ENCODE data around the gene ZDHHC20. TPM values are rescaled to one million over a fixed set of nuclear protein-coding genes. Genes with fewer than 3 reads are reported as not detected.

Gene ZDHHC20
- total and polyA plus RNA-seq, 2 donors: 39.7 to 69.9 TPM

DNA sequence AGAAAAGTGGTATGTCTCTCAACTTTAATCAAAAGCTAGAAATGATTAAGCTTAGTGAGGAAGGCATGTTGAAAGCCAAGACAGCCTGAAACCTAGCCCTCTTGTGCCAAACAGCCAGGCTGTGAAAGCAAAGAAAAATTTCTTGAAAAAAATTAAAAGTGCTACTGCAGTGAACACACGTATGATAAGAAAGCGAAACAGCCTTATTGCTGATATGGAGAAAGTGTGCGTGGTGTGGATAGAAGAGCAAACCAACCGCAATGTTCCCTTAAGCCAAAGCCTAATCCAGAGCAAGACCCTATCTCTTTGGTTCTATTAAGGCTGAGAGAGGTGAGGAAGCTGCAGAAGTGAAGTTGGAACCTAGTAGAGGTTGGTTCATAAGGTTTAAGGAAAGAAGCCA, 96.4 kb downstream of the ZDHHC20 start:
- WGBS: 96% methylated on average over 4 of the region's 4 CpGs
- H3K4me1 ChIP-seq (ENCODE audit: control insufficient read depth in 2 of 2, insufficient read depth in 2 of 2, low read length in 2 of 2): peaks cover 0 to 10% of the 10 kb centered on the region in 2 donors
- no peak overlapping the region for H3K4me3 ChIP-seq (ENCODE audit: low read length in 2 of 2)
- no peaks in the 10 kb centered on the region for H3K36me3 ChIP-seq (ENCODE audit: control insufficient read depth in 2 of 2, insufficient read depth in 2 of 2, low read length in 1 of 2)
- no peaks in the 10 kb centered on the region for H3K9me3 ChIP-seq (ENCODE audit: control insufficient read depth in 2 of 2, insufficient read depth in 1 of 2, low read length in 1 of 2)
- no peaks in the 10 kb centered on the region for H3K27me3 ChIP-seq (ENCODE audit: control insufficient read depth in 2 of 2, insufficient read depth in 1 of 2, low read length in 1 of 2)
- DNase-seq (ENCODE audit: low read depth in 6 of 9, low spot score in 9 of 9): no peak
- no peak overlapping the region for H3K27ac ChIP-seq (ENCODE audit: low read depth in 1 of 2, low read length in 1 of 2)

DNA sequence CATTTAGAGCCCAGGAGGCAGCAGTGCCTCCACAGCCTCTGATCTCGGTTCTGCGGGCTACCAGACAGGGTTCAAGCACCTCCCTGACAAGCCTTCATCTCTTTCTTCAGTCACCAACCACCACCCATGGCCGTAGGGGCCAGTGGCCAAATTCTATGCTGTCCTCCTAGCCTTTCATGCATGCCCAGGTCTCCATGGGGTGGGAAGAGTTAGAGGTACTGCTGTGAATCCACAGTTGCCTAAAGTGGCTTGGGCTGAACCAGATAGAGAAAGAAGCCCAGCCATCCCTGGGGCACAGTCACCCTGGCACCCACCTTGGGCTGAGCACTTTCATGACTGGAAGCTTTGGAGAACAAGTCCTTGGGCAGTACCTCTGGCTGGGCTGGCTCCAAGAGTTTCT, 97.4 kb downstream of the ZDHHC20 start:
- 95% methylated on average over 3 of the region's 3 CpGs for WGBS
- H3K9me3 ChIP-seq (ENCODE audit: control insufficient read depth in 2 of 2, insufficient read depth in 1 of 2, low read length in 1 of 2): no peaks in the 10 kb centered on the region
- no peak overlapping the region for H3K4me3 ChIP-seq (ENCODE audit: low read length in 2 of 2)
- H3K4me1 ChIP-seq (ENCODE audit: control insufficient read depth in 2 of 2, insufficient read depth in 2 of 2, low read length in 2 of 2): peaks cover 0 to 10% of the 10 kb centered on the region in 2 donors
- no peak overlapping the region for H3K27ac ChIP-seq (ENCODE audit: low read depth in 1 of 2, low read length in 1 of 2)
- no peak for DNase-seq (ENCODE audit: low read depth in 6 of 9, low spot score in 9 of 9)
- H3K36me3 ChIP-seq (ENCODE audit: control insufficient read depth in 2 of 2, insufficient read depth in 2 of 2, low read length in 1 of 2): no peaks in the 10 kb centered on the region
- no peaks in the 10 kb centered on the region for H3K27me3 ChIP-seq (ENCODE audit: control insufficient read depth in 2 of 2, insufficient read depth in 1 of 2, low read length in 1 of 2)

DNA sequence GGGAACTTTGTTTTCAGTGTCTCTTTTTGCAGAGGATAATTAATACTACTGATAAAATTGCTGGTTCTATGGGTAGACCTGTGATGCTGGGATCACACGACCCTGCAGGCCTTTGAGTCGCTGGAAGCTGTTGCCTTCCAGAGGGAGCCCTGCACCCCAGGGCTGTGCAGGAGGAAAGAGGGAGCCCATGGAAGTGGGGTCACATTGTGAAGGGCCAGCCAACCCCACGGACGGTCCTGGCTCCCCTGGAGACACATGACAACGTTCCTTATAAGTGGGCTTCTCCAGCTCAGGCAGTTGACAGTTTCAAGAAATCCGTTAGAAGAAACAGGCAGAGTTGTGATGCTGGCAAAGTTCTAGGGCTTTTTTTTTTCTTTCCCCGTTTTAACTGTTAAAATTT, 98.0 kb downstream of the ZDHHC20 start:
- Histone ChIP-seq H3K4me1 (ENCODE audit: control insufficient read depth in 2 of 2, insufficient read depth in 2 of 2, low read length in 2 of 2) (peaks cover 0 to 10% of the 10 kb centered on the region in 2 donors), H3K9me3 (ENCODE audit: control insufficient read depth in 2 of 2, insufficient read depth in 1 of 2, low read length in 1 of 2) (no peaks in the 10 kb centered on the region), H3K27ac (ENCODE audit: low read depth in 1 of 2, low read length in 1 of 2) (no peak overlapping the region), H3K27me3 (ENCODE audit: control insufficient read depth in 2 of 2, insufficient read depth in 1 of 2, low read length in 1 of 2) (no peaks in the 10 kb centered on the region), H3K36me3 (ENCODE audit: control insufficient read depth in 2 of 2, insufficient read depth in 2 of 2, low read length in 1 of 2) (no peaks in the 10 kb centered on the region), H3K4me3 (ENCODE audit: low read length in 2 of 2) (no peak overlapping the region)
- no peak for DNase-seq (ENCODE audit: low read depth in 6 of 9, low spot score in 9 of 9)
- WGBS: 95% methylated on average over 7 of the region's 7 CpGs

DNA sequence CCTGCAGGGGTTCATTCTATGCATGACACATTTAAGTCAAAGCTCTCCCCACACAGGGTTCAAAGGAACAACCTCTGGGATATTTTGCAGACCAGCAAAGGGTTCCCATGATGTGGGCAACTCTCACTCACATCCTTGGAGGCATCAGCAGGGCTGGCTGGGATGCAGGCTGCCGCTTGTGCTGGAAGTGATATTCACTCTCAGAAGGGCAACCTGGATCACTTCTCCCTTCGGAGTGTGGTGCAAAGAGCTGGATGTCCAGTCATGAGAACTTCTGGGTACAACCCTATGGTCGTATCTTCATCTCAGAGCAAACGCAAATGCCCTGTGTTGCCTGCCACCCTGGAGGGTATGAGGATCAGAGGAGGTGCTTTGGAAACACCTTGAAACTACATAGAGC, 98.6 kb downstream of the ZDHHC20 start:
- Histone ChIP-seq H3K4me3 (ENCODE audit: low read length in 2 of 2) (no peak overlapping the region), H3K27ac (ENCODE audit: low read depth in 1 of 2, low read length in 1 of 2) (no peak overlapping the region), H3K36me3 (ENCODE audit: control insufficient read depth in 2 of 2, insufficient read depth in 2 of 2, low read length in 1 of 2) (no peaks in the 10 kb centered on the region), H3K9me3 (ENCODE audit: control insufficient read depth in 2 of 2, insufficient read depth in 1 of 2, low read length in 1 of 2) (no peaks in the 10 kb centered on the region), H3K27me3 (ENCODE audit: control insufficient read depth in 2 of 2, insufficient read depth in 1 of 2, low read length in 1 of 2) (no peaks in the 10 kb centered on the region), H3K4me1 (ENCODE audit: control insufficient read depth in 2 of 2, insufficient read depth in 2 of 2, low read length in 2 of 2) (peaks cover 0 to 3% of the 10 kb centered on the region in 2 donors)
- over 99% methylated on average over 4 of the region's 4 CpGs for WGBS
- DNase-seq (ENCODE audit: low read depth in 6 of 9, low spot score in 9 of 9): no peak

DNA sequence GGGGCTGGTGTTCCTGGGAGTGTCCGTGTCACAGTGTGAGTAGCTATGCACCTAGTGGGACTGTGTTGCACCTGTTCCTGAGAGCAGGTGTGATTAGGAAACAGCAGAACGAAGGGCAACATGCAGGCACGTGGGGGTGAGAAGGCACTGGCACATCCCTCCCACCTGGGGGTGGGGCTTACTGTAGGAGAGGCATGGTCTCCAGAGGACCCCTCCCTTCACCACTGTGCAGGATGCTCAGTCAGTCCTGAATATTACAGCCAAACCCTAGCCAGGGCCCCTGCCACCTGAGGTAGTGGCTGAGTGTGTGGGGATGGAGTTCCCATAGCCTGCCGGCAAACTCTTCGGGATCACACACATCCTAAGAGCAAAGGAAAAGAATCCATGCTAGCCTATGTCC, 99.2 kb downstream of the ZDHHC20 start:
- no peak overlapping the region for H3K4me3 ChIP-seq (ENCODE audit: low read length in 2 of 2)
- no peak for DNase-seq (ENCODE audit: low read depth in 6 of 9, low spot score in 9 of 9)
- H3K9me3 ChIP-seq (ENCODE audit: control insufficient read depth in 2 of 2, insufficient read depth in 1 of 2, low read length in 1 of 2): no peaks in the 10 kb centered on the region
- WGBS: 93% methylated on average over 5 of the region's 5 CpGs
- no peaks in the 10 kb centered on the region for H3K4me1 ChIP-seq (ENCODE audit: control insufficient read depth in 2 of 2, insufficient read depth in 2 of 2, low read length in 2 of 2)
- no peaks in the 10 kb centered on the region for H3K27me3 ChIP-seq (ENCODE audit: control insufficient read depth in 2 of 2, insufficient read depth in 1 of 2, low read length in 1 of 2)
- H3K36me3 ChIP-seq (ENCODE audit: control insufficient read depth in 2 of 2, insufficient read depth in 2 of 2, low read length in 1 of 2): no peaks in the 10 kb centered on the region
- no peak overlapping the region for H3K27ac ChIP-seq (ENCODE audit: low read depth in 1 of 2, low read length in 1 of 2)

DNA sequence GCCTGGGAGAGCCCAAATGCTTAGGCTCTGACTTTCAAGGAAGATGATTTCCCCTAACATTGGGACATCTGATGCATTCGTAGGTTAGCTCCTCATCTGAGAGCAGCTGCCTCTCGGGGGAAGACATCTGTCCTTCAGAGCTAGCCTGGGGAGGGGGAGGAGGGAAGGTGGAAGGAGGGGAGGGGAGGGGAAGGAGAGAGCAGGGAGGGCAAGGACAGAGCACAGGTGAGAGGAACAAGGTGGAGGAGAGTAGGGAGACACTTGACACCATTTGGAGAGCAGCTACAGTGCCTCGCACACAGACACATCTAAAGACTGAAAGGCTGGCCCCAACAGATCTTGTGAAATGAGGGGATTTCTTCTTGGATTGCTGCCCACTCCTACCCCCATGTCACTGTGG, 103.8 kb downstream of the ZDHHC20 start:
- Histone ChIP-seq H3K27me3 (ENCODE audit: control insufficient read depth in 2 of 2, insufficient read depth in 1 of 2, low read length in 1 of 2) (no peaks in the 10 kb centered on the region), H3K36me3 (ENCODE audit: control insufficient read depth in 2 of 2, insufficient read depth in 2 of 2, low read length in 1 of 2) (no peaks in the 10 kb centered on the region), H3K9me3 (ENCODE audit: control insufficient read depth in 2 of 2, insufficient read depth in 1 of 2, low read length in 1 of 2) (no peaks in the 10 kb centered on the region), H3K4me1 (ENCODE audit: control insufficient read depth in 2 of 2, insufficient read depth in 2 of 2, low read length in 2 of 2) (no peaks in the 10 kb centered on the region), H3K4me3 (ENCODE audit: low read length in 2 of 2) (no peak overlapping the region), H3K27ac (ENCODE audit: low read depth in 1 of 2, low read length in 1 of 2) (no peak overlapping the region)
- WGBS: 73% methylated on average over 3 of the region's 3 CpGs
- no peak for DNase-seq (ENCODE audit: low read depth in 6 of 9, low spot score in 9 of 9)

DNA sequence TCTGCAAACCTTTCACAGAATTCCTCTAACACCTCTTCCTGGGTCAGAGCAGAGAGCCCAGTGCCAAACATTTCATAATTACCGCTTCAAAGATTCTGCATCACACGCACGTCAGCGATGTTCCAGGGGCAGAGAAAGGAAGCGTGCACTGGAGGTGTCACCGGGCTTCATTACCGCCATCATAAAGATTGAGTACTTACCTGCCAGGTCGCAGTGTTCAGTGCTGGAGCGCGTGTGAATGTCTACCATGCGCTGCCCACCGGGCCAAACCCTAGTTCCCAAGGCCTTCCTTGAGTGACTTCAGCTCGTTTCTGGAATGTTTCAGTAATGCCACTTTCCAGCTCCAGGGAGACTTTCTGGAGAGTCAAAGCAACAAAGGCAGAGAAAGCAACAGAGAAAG, 104.4 kb downstream of the ZDHHC20 start:
- Histone ChIP-seq H3K9me3 (ENCODE audit: control insufficient read depth in 2 of 2, insufficient read depth in 1 of 2, low read length in 1 of 2) (no peaks in the 10 kb centered on the region), H3K4me3 (ENCODE audit: low read length in 2 of 2) (no peak overlapping the region), H3K4me1 (ENCODE audit: control insufficient read depth in 2 of 2, insufficient read depth in 2 of 2, low read length in 2 of 2) (no peaks in the 10 kb centered on the region), H3K36me3 (ENCODE audit: control insufficient read depth in 2 of 2, insufficient read depth in 2 of 2, low read length in 1 of 2) (no peaks in the 10 kb centered on the region), H3K27me3 (ENCODE audit: control insufficient read depth in 2 of 2, insufficient read depth in 1 of 2, low read length in 1 of 2) (no peaks in the 10 kb centered on the region), H3K27ac (ENCODE audit: low read depth in 1 of 2, low read length in 1 of 2) (no peak overlapping the region)
- no peak for DNase-seq (ENCODE audit: low read depth in 6 of 9, low spot score in 9 of 9)
- WGBS: 97% methylated on average over 13 of the region's 13 CpGs

DNA sequence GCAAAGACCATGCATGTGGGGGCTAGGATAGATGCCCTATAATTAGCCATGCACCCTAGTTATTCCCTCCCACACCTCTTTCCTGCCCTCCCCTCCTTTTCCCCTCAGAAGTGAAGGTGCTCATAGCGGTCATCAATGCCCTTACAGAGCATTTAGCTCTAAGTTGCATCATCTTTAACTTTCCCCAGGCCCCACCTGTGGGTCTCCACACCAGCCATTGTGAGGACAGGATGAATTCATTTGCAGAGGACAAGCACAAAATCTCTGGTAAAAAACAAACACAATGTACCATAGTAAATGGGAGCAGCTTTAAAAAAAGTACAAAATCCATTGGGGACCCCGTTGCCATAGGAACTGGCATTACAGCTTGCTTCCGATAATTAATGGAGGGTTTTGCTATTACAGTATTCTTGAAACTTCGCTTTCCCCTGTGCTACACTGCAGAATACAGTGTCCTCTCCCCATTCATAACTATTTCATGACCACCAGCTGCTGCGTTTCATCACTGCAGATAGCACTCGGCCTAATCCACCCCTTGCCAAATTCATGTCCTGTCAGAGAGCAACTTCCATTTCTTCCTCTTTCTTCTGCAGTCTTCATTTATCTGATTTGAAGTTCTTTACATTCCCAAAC, 110.5 kb downstream of the ZDHHC20 start:
- no peaks in the 10 kb centered on the region for H3K36me3 ChIP-seq (ENCODE audit: control insufficient read depth in 2 of 2, insufficient read depth in 2 of 2, low read length in 1 of 2)
- WGBS: 92% methylated on average over 6 of the region's 6 CpGs
- no peak for DNase-seq (ENCODE audit: low read depth in 6 of 9, low spot score in 9 of 9)
- H3K27me3 ChIP-seq (ENCODE audit: control insufficient read depth in 2 of 2, insufficient read depth in 1 of 2, low read length in 1 of 2): no peaks in the 10 kb centered on the region
- no peaks in the 10 kb centered on the region for H3K9me3 ChIP-seq (ENCODE audit: control insufficient read depth in 2 of 2, insufficient read depth in 1 of 2, low read length in 1 of 2)
- H3K4me1 ChIP-seq (ENCODE audit: control insufficient read depth in 2 of 2, insufficient read depth in 2 of 2, low read length in 2 of 2): peaks cover 10 to 15% of the 10 kb centered on the region in 2 donors
- H3K27ac ChIP-seq (ENCODE audit: low read depth in 1 of 2, low read length in 1 of 2): no peak overlapping the region
- H3K4me3 ChIP-seq (ENCODE audit: low read length in 2 of 2): no peak overlapping the region

DNA sequence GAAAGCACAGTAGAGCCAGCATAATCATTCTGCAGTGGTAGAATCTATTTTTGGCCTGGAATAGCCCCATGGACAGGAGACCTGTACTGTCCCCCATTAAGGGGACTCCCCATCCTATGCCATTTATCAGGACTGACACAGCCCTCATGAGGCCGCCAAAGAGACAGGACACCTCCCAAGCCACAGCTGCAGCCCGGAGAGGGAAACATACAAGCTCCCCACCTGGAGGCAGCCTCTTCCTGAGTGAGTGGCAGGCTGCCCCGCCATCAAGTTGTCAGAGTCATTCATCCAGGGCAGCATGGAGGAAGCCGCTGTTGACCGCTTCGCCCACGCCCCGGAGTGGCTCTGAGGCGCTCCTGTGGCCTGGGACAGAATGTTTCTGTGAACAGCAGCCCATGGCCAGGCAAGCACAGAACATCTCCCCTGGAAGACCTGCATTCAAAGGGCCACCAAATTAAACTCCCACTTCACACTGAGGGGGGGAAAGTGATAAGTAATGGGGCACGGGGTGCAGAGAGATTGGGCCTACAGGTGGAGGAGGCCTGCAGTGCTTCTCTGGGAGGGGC, 111.3 kb downstream of the ZDHHC20 start:
- H3K9me3 ChIP-seq (ENCODE audit: control insufficient read depth in 2 of 2, insufficient read depth in 1 of 2, low read length in 1 of 2): no peaks in the 10 kb centered on the region
- H3K27ac ChIP-seq (ENCODE audit: low read depth in 1 of 2, low read length in 1 of 2): no peak overlapping the region
- H3K36me3 ChIP-seq (ENCODE audit: control insufficient read depth in 2 of 2, insufficient read depth in 2 of 2, low read length in 1 of 2): no peaks in the 10 kb centered on the region
- no peak overlapping the region for H3K4me3 ChIP-seq (ENCODE audit: low read length in 2 of 2)
- H3K4me1 ChIP-seq (ENCODE audit: control insufficient read depth in 2 of 2, insufficient read depth in 2 of 2, low read length in 2 of 2): peaks cover 15 to 22% of the 10 kb centered on the region in 2 donors
- no peaks in the 10 kb centered on the region for H3K27me3 ChIP-seq (ENCODE audit: control insufficient read depth in 2 of 2, insufficient read depth in 1 of 2, low read length in 1 of 2)
- no peak for DNase-seq (ENCODE audit: low read depth in 6 of 9, low spot score in 9 of 9)
- WGBS: 90% methylated on average over 10 of the region's 10 CpGs

All from thymus (tissue), 11 donors.